BJ (cell line): ENCODE results near the gene DIO1. TPM values are rescaled to one million over a fixed set of nuclear protein-coding genes. Genes with fewer than 3 reads are reported as not detected.
A peak's percentile ranks its signal among the peaks of the same experiment; 100 is the strongest.

Experiments
- CTCF ChIA-PET: fragments of 350-600 bp; formaldehyde crosslinking; extraction: SDS; loops from one replicate; lab custom pipeline; 2021; ENCODE audit warnings: antibody characterized with exemption, inconsistent platforms; lab: Yijun Ruan, JAX
- POLR2A ChIA-PET: fragments of 300-600 bp; sonication (Branson Sonifier 250); formaldehyde crosslinking; extraction: SDS; loops from one replicate; lab custom pipeline; 2021; ENCODE audit warnings: antibody characterized with exemption; lab: Charles Lee
- DNase-seq: peaks from one replicate; pipeline ENCODE4 v3.0.0-alpha.2; 2011; ENCODE audit warnings: low read depth
- H3K27me3 ChIP-seq: 2 replicates; pipeline ENCODE4 v1.6.0; 2011; ENCODE audit warnings: low read length; ENCODE audit not compliant: control insufficient read depth, insufficient read depth
- H3K36me3 ChIP-seq: 2 replicates; pipeline ENCODE4 v1.5.1; 2011; ENCODE audit warnings: low read length; ENCODE audit not compliant: control insufficient read depth, insufficient read depth
- H3K4me3 ChIP-seq: 2 replicates; pipeline ENCODE4 v1.5.1; 2011; ENCODE audit warnings: low read depth, mild to moderate bottlenecking, control low read depth, low read length
- polyA plus RNA-seq: library from polyadenylated mRNA; depleted of rRNA; stranded (reverse); fragments of >200 nt; gene quantifications from 2 replicates; pipeline ENCODE4 v1.2.3, GENCODE V29; 2011
- TF ChIP-seq, protein P1 (sequence below): IDR thresholded peaks from 2 replicates; pipeline ENCODE4 v1.5.1; 2011; ENCODE audit warnings: low read depth, mild to moderate bottlenecking, control low read depth, inconsistent platforms, low read length, moderate library complexity; ENCODE audit not compliant: insufficient read depth

DIO1 gene
- polyA plus RNA-seq, 1 experiment, result not detected

DNA sequence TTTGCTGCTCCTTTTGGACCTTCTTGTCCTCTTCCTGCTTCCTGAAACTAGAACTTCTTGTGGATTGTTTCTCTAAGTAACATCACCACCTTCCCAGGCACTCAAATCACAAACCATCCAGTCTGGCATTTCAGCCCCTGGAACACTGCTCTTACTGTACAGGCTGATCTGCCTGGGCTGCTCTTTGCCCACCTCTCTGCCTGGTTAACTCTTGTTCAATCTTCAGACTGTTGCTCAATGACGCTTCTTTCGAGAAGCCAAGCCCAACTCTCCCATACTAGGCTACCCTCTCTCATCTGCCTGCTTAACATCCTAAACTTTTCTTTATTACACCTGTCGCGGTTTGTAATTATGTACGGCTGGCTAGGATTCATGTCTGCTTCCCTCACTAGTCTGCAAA, 657 bp downstream of the DIO1 start:
- Histone ChIP-seq H3K27me3 (no peaks in the 10 kb centered on the region), H3K4me3 (no peak overlapping the region), H3K36me3 (no peaks in the 10 kb centered on the region)
- TF ChIP-seq, protein P1, sequence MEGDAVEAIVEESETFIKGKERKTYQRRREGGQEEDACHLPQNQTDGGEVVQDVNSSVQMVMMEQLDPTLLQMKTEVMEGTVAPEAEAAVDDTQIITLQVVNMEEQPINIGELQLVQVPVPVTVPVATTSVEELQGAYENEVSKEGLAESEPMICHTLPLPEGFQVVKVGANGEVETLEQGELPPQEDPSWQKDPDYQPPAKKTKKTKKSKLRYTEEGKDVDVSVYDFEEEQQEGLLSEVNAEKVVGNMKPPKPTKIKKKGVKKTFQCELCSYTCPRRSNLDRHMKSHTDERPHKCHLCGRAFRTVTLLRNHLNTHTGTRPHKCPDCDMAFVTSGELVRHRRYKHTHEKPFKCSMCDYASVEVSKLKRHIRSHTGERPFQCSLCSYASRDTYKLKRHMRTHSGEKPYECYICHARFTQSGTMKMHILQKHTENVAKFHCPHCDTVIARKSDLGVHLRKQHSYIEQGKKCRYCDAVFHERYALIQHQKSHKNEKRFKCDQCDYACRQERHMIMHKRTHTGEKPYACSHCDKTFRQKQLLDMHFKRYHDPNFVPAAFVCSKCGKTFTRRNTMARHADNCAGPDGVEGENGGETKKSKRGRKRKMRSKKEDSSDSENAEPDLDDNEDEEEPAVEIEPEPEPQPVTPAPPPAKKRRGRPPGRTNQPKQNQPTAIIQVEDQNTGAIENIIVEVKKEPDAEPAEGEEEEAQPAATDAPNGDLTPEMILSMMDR, result no peak
- ChIA-PET CTCF (interaction anchor here (0.6 kb wide), 1 partner anchor 1048 kb away, joined by 3 read pairs; no protein-coding TSS in a partner anchor), POLR2A (no interaction called here)
- no peak for DNase-seq

DNA sequence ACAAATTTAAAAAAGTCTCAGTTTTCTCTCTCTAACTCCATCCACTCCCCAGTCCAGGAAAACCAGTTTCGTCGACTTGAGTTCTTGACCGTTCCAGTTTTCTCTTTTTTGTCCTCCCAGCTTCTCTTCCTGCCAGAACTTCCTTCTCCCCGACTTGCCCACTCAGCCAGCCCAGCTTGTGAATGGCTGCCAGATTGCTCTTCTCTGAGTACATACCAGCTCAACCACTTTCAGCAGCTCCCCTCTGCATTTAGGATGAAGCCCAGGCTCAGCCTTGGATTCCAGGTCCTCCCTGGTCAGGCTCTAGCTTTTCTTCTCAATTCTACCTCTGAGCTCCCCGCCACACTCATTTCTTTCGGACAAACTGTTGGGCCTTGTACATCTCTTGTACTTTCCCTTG, 1.4 kb downstream of the DIO1 start:
- POLR2A ChIA-PET, result no interaction called here
- H3K27me3 ChIP-seq, result no peaks in the 10 kb centered on the region
- TF ChIP-seq, protein P1, result no peak
- CTCF ChIA-PET, result no interaction called here
- H3K4me3 ChIP-seq, result no peak overlapping the region
- no peaks in the 10 kb centered on the region for H3K36me3 ChIP-seq
- no peak for DNase-seq

DNA sequence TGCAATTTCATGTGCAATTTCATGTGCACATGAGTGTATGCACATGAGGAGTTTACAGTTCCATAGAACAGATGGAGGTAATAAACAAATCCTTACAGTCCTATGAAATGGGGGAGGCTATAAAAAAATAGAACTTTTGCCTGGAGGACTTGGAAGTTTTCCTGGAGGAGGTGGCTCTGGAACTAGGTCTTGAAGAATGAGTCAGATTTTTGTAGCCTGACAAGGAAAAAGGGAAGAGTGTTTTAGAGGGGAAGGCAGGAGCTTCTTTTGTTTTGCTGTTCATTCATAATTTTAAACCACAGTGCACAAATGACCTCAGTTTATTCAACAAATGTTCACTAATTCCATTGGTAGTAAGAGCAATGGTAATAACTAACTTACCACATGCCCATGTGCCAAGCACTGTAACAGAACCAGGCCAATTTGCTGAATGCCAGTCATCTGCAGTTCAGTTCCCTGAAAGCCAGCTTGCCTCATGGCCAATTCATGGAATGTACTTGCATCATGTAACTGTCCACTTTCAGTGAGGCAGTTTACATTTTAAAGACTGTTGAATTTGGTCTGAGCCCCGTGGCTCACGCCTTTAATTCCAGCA, 2.7 kb downstream of the DIO1 start:
- no peak overlapping the region for H3K4me3 ChIP-seq
- DNase-seq, result peak; percentile 93
- ChIA-PET CTCF (interaction anchor here (0.8 to 1.5 kb wide), 3 partner anchors 10 to 411 kb away, joined by 4 to 6 read pairs (median 5); no protein-coding TSS in a partner anchor), POLR2A (interaction anchor here (1.2 kb wide), 1 partner anchor 49 kb away, joined by 4 read pairs; the partner anchor contains the start of gene IFT25)
- TF ChIP-seq, protein P1, result no peak
- no peaks in the 10 kb centered on the region for H3K27me3 ChIP-seq
- no peaks in the 10 kb centered on the region for H3K36me3 ChIP-seq

DNA sequence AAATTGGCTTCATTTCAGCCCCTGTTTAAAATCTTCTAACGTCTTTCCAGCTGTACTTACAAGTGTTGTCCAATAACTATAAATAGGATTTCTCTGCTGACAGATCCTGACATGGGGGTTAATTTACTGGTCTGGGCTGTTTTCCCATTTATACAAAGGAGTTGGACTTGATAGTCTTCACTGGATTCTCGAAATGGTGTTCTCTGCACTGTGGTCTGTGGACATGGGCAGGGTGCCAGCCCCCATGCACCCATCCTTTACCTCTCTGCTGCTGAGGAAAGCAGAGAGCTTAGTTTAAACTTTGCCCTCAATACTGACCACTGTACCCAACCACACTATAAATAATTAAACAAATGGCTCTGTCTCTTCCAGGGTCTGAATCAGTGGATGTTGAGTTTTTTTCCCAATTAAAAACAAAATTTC, 5.2 kb downstream of the DIO1 start:
- TF ChIP-seq, protein P1, result no peak
- ChIA-PET CTCF (interaction anchor here (0.8 to 1.2 kb wide), 3 partner anchors 10 to 22 kb away, joined by 3 to 4 read pairs (median 3); partner anchors contain the start of gene YIPF1), POLR2A (no interaction called here)
- Histone ChIP-seq H3K27me3 (no peaks in the 10 kb centered on the region), H3K36me3 (no peaks in the 10 kb centered on the region), H3K4me3 (no peak overlapping the region)
- DNase-seq, result no peak

DNA sequence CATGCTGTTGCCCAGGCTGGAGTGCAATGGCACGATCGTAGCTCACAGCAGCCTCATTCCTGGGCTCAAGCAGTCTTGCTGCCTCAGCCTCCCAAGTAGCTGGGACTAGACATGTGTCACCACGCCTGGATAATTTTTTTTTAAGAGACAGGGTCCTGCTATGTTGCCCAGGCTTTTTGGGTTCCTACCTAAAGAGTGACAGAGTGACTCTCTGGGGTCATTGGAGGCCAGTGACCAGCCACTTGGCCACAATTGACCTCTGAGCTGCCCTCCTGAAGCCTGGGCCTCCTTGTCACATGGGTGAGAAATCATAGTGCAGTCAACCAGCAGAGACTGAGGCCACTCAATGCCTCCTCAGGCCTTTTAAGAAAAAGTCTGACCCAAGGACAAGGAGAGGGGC, 5.7 kb downstream of the DIO1 start:
- TF ChIP-seq, protein P1, result no peak
- POLR2A ChIA-PET, result no interaction called here
- Histone ChIP-seq H3K27me3 (no peaks in the 10 kb centered on the region), H3K36me3 (no peaks in the 10 kb centered on the region), H3K4me3 (no peak overlapping the region)
- CTCF ChIA-PET, result interaction anchor here (0.7 to 1.2 kb wide), 4 partner anchors 10 to 22 kb away, joined by 3 to 4 read pairs (median 3); partner anchors contain the start of gene YIPF1
- no peak for DNase-seq
